ENCODE data around the gene TRIM47.

The TRIM47 gene

DNA sequence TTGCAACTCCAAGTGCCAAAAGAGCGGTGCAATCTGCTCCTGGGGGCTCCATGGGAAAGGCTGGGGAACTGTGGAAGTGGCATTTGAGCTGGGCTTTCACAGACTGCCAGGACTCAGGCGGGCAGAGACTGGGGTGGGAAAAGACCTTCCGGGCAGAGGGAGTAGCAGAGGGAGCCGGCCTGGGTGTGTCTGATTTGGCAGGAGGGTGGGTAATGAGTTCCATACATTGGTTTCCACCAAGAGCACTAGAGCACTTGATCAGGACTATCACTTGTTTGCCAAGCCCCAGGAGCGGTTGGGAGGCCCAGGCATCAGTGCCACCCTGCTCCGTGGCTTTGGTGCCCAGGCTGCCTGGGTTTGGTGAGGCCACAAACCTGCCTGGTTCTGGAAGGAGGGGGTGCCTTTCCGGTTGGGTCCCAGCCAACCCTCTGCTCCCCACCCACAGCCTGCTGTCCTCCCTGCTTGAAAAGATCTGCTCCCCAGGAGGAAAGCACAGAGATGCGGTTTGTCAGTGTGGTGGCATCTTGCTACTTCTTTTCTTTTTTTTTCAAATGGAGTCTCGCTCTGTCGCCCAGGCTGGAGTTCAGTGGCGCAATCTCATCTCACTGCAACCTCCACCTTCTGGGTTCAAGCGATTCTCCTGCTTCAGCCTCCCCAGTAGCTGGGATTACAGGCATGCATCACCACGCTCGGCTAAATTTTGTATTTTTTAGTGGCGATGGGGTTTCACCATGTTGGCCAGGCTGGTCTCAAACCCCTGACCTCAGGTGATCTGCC, 3.5 kb upstream of the TRIM47 start:
- H2BK5ac ChIP-seq (ENCODE audit: low read length) = no peak overlapping the region
- no peak overlapping the region for H3K23ac ChIP-seq (ENCODE audit: low read length)
- no peaks in the 10 kb centered on the region for H3K36me3 ChIP-seq (ENCODE audit: control insufficient read depth, insufficient read depth, low read length)
- no peaks in the 10 kb centered on the region for H3K4me1 ChIP-seq (ENCODE audit: control insufficient read depth, low read depth, low read length)
- H2BK15ac ChIP-seq (replicated peaks; ENCODE audit: low read depth) = no peak overlapping the region
- no peak overlapping the region for H4K8ac ChIP-seq (ENCODE audit: low read depth, low read length)
- H3K4me3 ChIP-seq (ENCODE audit: low read length) = no peak overlapping the region
- H3K79me1 ChIP-seq (ENCODE audit: low read length) = no peaks in the 10 kb centered on the region
- no peaks in the 10 kb centered on the region for H3K79me2 ChIP-seq (ENCODE audit: control insufficient read depth, insufficient read depth, low read length)
- no peak overlapping the region for H3K18ac ChIP-seq (ENCODE audit: low read length)
- no CpG with 5 or more reads among the region's 15 CpGs for WGBS (ENCODE audit: extremely low coverage, insufficient coverage, low lambda C conversion rate)
- no peak overlapping the region for H3K4me2 ChIP-seq (ENCODE audit: low read length)
- no peak overlapping the region for H3K9ac ChIP-seq (ENCODE audit: low read length)
- no peak for DNase-seq
- no peak overlapping the region for H3K27ac ChIP-seq (ENCODE audit: low read depth, low read length)
- H2AK5ac ChIP-seq (ENCODE audit: low read length) = no peak overlapping the region
- H4K5ac ChIP-seq (ENCODE audit: low read length) = no peak overlapping the region
- H2BK120ac ChIP-seq (ENCODE audit: low read depth, low read length) = no peak overlapping the region
- H3K27me3 ChIP-seq (ENCODE audit: insufficient read depth, low read length, poor library complexity) = no peaks in the 10 kb centered on the region
- no peak overlapping the region for H3K4ac ChIP-seq (ENCODE audit: low read depth, low read length)
- no peak overlapping the region for H3K56ac ChIP-seq (ENCODE audit: low read length)

DNA sequence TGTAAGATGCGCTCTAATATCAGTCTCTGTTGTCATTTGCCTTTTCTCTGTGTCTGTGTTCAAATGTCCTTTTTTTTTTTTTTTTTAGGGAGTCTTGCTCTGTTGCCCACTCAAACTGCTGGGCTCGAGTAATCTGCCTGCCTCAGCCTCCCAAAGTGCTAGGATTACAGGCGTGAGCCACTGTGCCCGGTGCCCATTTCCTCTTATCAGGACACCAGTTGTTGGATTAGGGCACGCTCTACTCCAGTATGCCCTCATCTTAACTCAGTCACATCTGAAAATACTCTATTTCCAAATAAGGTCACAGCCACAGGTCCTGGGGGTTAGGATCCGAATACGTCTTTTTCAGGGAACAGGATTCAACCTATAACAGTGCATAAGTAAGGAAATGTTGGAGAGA, 1.9 kb upstream of the TRIM47 start:
- no peaks in the 10 kb centered on the region for H3K79me1 ChIP-seq (ENCODE audit: low read length)
- H2AK5ac ChIP-seq (ENCODE audit: low read length) = no peak overlapping the region
- H2BK120ac ChIP-seq (ENCODE audit: low read depth, low read length) = no peak overlapping the region
- no peak overlapping the region for H3K56ac ChIP-seq (ENCODE audit: low read length)
- H4K8ac ChIP-seq (ENCODE audit: low read depth, low read length) = no peak overlapping the region
- no peak overlapping the region for H3K18ac ChIP-seq (ENCODE audit: low read length)
- no peaks in the 10 kb centered on the region for H3K27me3 ChIP-seq (ENCODE audit: insufficient read depth, low read length, poor library complexity)
- no peak overlapping the region for H3K4me3 ChIP-seq (ENCODE audit: low read length)
- no peak overlapping the region for H2BK15ac ChIP-seq (replicated peaks; ENCODE audit: low read depth)
- no peak overlapping the region for H3K9ac ChIP-seq (ENCODE audit: low read length)
- no peak for DNase-seq
- WGBS (ENCODE audit: extremely low coverage, insufficient coverage, low lambda C conversion rate) = no CpG with 5 or more reads among the region's 7 CpGs
- H3K4ac ChIP-seq (ENCODE audit: low read depth, low read length) = no peak overlapping the region
- H3K27ac ChIP-seq (ENCODE audit: low read depth, low read length) = no peak overlapping the region
- H3K79me2 ChIP-seq (ENCODE audit: control insufficient read depth, insufficient read depth, low read length) = no peaks in the 10 kb centered on the region
- H3K23ac ChIP-seq (ENCODE audit: low read length) = no peak overlapping the region
- H3K36me3 ChIP-seq (ENCODE audit: control insufficient read depth, insufficient read depth, low read length) = no peaks in the 10 kb centered on the region
- H3K4me2 ChIP-seq (ENCODE audit: low read length) = no peak overlapping the region
- H4K5ac ChIP-seq (ENCODE audit: low read length) = no peak overlapping the region
- H3K4me1 ChIP-seq (ENCODE audit: control insufficient read depth, low read depth, low read length) = no peaks in the 10 kb centered on the region
- H2BK5ac ChIP-seq (ENCODE audit: low read length) = no peak overlapping the region

DNA sequence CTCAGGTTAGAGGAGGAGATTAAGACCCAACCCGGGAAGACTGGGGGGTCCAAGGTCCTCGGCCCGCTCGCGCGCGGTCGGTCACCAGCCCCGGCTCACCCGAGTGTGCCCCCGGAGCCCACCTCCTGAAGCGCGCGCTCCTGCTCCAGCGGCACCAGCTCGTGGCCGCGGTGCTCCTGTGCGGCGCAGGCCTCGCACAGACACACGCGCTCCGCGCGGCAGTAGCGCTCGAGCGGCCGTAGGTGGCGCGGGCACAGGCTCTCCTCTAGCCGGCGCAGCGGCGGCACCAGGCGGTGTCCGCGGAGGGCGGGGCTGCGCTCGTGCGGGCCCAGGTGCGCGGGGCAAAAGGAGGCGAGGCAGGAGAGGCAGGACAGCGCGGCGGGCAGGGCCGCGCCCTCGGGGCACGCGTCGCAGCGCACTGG, 618 bp downstream of the TRIM47 start:
- H3K36me3 ChIP-seq (ENCODE audit: control insufficient read depth, insufficient read depth, low read length) = no peaks in the 10 kb centered on the region
- peak overlapping the region; percentile 58 for H3K9ac ChIP-seq (ENCODE audit: low read length)
- no peak overlapping the region for H3K18ac ChIP-seq (ENCODE audit: low read length)
- no peak overlapping the region for H2BK5ac ChIP-seq (ENCODE audit: low read length)
- peak overlapping the region; percentile 12 for H3K4me3 ChIP-seq (ENCODE audit: low read length)
- H3K56ac ChIP-seq (ENCODE audit: low read length) = peak overlapping the region; percentile 83
- H2BK15ac ChIP-seq (replicated peaks; ENCODE audit: low read depth) = no peak overlapping the region
- H4K8ac ChIP-seq (ENCODE audit: low read depth, low read length) = no peak overlapping the region
- H3K23ac ChIP-seq (ENCODE audit: low read length) = no peak overlapping the region
- peak; percentile 85 for DNase-seq
- H4K5ac ChIP-seq (ENCODE audit: low read length) = no peak overlapping the region
- no peak overlapping the region for H3K4ac ChIP-seq (ENCODE audit: low read depth, low read length)
- no peaks in the 10 kb centered on the region for H3K4me1 ChIP-seq (ENCODE audit: control insufficient read depth, low read depth, low read length)
- H3K27me3 ChIP-seq (ENCODE audit: insufficient read depth, low read length, poor library complexity) = no peaks in the 10 kb centered on the region
- no CpG with 5 or more reads among the region's 56 CpGs for WGBS (ENCODE audit: extremely low coverage, insufficient coverage, low lambda C conversion rate)
- H2BK120ac ChIP-seq (ENCODE audit: low read depth, low read length) = no peak overlapping the region
- H3K27ac ChIP-seq (ENCODE audit: low read depth, low read length) = no peak overlapping the region
- no peaks in the 10 kb centered on the region for H3K79me1 ChIP-seq (ENCODE audit: low read length)
- peak overlapping the region; percentile 80 for H3K4me2 ChIP-seq (ENCODE audit: low read length)
- H3K79me2 ChIP-seq (ENCODE audit: control insufficient read depth, insufficient read depth, low read length) = no peaks in the 10 kb centered on the region
- H2AK5ac ChIP-seq (ENCODE audit: low read length) = no peak overlapping the region

DNA sequence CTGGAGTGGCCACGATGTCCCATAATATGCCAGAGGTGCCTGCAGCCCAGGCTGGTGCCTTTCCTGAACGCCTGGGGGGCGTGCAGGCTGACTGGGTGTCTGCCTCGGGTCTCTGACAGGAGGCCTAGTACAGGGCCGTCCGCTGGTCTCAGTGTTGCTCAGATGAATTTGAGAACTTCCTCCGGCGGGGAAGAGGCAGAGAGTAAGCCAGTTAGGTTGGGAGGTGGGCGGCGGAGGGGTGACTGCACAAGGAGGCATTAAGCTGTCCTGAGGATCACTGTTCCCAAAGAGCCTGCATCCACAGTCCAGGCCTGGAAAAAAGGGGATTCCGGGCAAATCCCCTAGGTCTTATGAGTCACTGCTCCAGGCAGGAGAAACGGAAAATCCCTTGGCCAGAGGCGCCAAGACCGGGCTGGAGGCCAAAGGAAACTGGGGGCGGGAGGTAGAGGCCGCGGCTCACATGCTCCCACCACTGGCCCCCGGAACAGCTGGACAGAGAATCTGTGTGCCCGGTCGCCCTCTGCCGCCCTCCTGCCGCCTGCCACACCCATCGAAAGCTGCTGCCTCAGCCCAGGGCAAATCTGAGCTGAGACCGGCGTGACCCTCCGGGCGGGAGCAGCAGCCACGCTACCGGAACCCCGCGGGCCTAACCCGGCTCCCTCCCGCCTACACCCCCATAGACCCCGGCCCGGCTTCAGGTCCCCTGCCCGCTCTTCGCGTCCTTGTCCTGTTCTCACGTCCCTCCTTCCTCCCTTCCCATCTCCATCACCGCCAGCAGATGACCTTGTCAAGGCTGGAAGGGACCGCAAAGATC, 1.2 kb downstream of the TRIM47 start:
- Histone ChIP-seq H3K4me1 (ENCODE audit: control insufficient read depth, low read depth, low read length) (no peaks in the 10 kb centered on the region), H3K4me3 (ENCODE audit: low read length) (peak overlapping the region; percentile 12), H2AK5ac (ENCODE audit: low read length) (no peak overlapping the region), H3K9ac (ENCODE audit: low read length) (peak overlapping the region; percentile 58), H3K79me2 (ENCODE audit: control insufficient read depth, insufficient read depth, low read length) (no peaks in the 10 kb centered on the region), H3K36me3 (ENCODE audit: control insufficient read depth, insufficient read depth, low read length) (no peaks in the 10 kb centered on the region), H2BK120ac (ENCODE audit: low read depth, low read length) (no peak overlapping the region), H4K8ac (ENCODE audit: low read depth, low read length) (no peak overlapping the region), H4K5ac (ENCODE audit: low read length) (no peak overlapping the region), H3K27me3 (ENCODE audit: insufficient read depth, low read length, poor library complexity) (no peaks in the 10 kb centered on the region), H3K23ac (ENCODE audit: low read length) (no peak overlapping the region), H3K79me1 (ENCODE audit: low read length) (no peaks in the 10 kb centered on the region), H2BK5ac (ENCODE audit: low read length) (no peak overlapping the region), H3K4me2 (ENCODE audit: low read length) (peak overlapping the region; percentile 80), H3K18ac (ENCODE audit: low read length) (no peak overlapping the region), H3K56ac (ENCODE audit: low read length) (peak overlapping the region; percentile 83), H3K27ac (ENCODE audit: low read depth, low read length) (no peak overlapping the region), H3K4ac (ENCODE audit: low read depth, low read length) (no peak overlapping the region), H2BK15ac (replicated peaks; ENCODE audit: low read depth) (no peak overlapping the region)
- DNase-seq = peak; percentile 44
- WGBS (ENCODE audit: extremely low coverage, insufficient coverage, low lambda C conversion rate) = no CpG with 5 or more reads among the region's 41 CpGs

DNA sequence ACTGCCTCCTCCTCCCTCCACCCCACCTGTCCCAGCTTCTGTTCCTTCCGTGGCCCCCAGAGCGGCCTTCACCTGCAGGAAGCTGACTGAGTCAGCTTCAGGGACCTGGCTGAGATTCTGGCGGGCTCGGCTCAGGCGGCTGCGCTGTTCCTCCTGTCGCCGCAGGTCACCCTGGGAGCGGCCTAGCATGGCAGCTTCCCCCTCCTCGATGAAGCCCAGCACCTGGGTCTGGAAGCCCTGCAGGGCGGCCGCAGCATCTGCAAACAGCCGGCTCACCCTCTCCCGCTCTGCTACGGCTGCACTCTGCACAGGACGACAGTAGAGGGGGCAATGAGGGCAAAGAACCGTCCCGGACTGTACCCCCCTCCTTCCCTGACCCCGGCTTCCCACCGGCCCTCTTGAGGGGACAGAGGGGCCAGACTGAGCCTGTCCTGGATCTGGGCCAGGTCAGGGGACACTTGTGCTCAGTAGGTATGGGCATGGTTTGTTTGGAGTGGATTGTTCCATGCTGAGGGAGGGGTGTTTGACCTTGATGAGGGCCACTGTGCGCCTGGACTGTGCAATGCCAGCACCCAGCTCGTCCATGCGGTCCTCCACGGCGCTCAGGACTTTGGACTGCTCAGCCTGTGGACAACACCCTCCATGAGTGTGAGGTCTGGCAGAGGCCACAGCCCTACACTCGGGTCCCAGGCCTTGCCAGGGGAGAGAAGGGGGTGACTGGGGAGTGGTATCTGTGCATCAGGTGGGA, 2.0 kb downstream of the TRIM47 start:
- Histone ChIP-seq H3K23ac (ENCODE audit: low read length) (no peak overlapping the region), H3K4me3 (ENCODE audit: low read length) (no peak overlapping the region), H4K8ac (ENCODE audit: low read depth, low read length) (no peak overlapping the region), H3K36me3 (ENCODE audit: control insufficient read depth, insufficient read depth, low read length) (no peaks in the 10 kb centered on the region), H3K9ac (ENCODE audit: low read length) (no peak overlapping the region), H3K4me2 (ENCODE audit: low read length) (no peak overlapping the region), H3K79me1 (ENCODE audit: low read length) (no peaks in the 10 kb centered on the region), H3K79me2 (ENCODE audit: control insufficient read depth, insufficient read depth, low read length) (no peaks in the 10 kb centered on the region), H2AK5ac (ENCODE audit: low read length) (no peak overlapping the region), H4K5ac (ENCODE audit: low read length) (no peak overlapping the region), H2BK5ac (ENCODE audit: low read length) (no peak overlapping the region), H3K4me1 (ENCODE audit: control insufficient read depth, low read depth, low read length) (no peaks in the 10 kb centered on the region), H3K18ac (ENCODE audit: low read length) (no peak overlapping the region), H2BK120ac (ENCODE audit: low read depth, low read length) (no peak overlapping the region), H2BK15ac (replicated peaks; ENCODE audit: low read depth) (no peak overlapping the region), H3K27ac (ENCODE audit: low read depth, low read length) (no peak overlapping the region), H3K27me3 (ENCODE audit: insufficient read depth, low read length, poor library complexity) (no peaks in the 10 kb centered on the region), H3K4ac (ENCODE audit: low read depth, low read length) (no peak overlapping the region), H3K56ac (ENCODE audit: low read length) (peak overlapping the region; percentile 1)
- WGBS (ENCODE audit: extremely low coverage, insufficient coverage, low lambda C conversion rate) = no CpG with 5 or more reads among the region's 26 CpGs
- DNase-seq = peak; percentile 74
